ENCODE data around the gene TASL.

The TASL gene

DNA sequence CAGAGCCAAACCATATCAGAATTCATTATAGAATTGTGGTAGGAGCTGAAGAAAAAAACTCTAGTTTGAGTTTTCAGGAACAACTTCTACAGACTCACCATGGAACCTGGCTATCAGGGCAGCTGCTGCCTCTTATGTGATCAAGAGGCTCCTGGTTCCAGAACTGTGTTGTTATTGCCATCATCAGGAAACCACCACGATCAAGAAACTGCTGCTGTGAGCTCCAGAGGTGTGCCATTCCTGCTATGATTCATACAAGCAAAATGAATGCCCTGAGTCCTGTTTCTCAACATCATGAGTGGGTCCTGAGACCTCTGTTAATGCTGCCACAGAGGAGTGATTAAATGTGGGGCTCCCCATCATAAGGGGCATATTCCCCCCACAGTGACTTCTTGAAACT, 43.7 kb downstream of the TASL start:
- DNase-seq (ENCODE audit: low read depth): no peak
- no peak overlapping the region for H3K4me3 ChIP-seq (ENCODE audit: low read depth, low read length)
- TF ChIP-seq, protein P1, sequence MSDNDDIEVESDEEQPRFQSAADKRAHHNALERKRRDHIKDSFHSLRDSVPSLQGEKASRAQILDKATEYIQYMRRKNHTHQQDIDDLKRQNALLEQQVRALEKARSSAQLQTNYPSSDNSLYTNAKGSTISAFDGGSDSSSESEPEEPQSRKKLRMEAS (IDR thresholded peaks at IDR 0.05; ENCODE audit: low read depth, low read length): no peak
- TF ChIP-seq, protein P2, sequence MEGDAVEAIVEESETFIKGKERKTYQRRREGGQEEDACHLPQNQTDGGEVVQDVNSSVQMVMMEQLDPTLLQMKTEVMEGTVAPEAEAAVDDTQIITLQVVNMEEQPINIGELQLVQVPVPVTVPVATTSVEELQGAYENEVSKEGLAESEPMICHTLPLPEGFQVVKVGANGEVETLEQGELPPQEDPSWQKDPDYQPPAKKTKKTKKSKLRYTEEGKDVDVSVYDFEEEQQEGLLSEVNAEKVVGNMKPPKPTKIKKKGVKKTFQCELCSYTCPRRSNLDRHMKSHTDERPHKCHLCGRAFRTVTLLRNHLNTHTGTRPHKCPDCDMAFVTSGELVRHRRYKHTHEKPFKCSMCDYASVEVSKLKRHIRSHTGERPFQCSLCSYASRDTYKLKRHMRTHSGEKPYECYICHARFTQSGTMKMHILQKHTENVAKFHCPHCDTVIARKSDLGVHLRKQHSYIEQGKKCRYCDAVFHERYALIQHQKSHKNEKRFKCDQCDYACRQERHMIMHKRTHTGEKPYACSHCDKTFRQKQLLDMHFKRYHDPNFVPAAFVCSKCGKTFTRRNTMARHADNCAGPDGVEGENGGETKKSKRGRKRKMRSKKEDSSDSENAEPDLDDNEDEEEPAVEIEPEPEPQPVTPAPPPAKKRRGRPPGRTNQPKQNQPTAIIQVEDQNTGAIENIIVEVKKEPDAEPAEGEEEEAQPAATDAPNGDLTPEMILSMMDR (IDR thresholded peaks at IDR 0.05; ENCODE audit: low read depth, low read length): no peak
- TF ChIP-seq MYC (IDR thresholded peaks at IDR 0.05; ENCODE audit: low read depth, low read length): no peak
- TF ChIP-seq POLR2A (IDR thresholded peaks at IDR 0.05; ENCODE audit: extremely low read depth, insufficient read length): no peak

DNA sequence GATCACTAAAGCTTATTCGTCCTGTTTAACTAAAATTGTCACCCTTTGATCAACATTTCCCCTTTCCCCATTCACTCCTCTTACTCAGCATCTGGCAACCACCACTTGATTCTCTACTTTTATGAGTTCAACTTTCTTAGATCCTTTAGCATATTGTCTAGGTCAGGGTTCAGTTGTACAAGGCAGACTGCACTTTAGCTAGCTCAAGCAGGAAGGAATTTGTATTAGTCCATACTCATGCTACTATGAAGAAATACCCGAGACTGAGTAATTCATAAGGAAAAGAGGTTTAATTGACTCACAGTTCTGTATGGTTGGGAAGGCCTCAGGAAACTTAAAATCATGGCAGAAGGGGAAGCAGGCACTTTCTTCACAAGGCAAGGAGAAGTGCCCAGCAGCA, 44.3 kb downstream of the TASL start:
- TF ChIP-seq, protein P1 (IDR thresholded peaks at IDR 0.05; ENCODE audit: low read depth, low read length): no peak
- TF ChIP-seq POLR2A (IDR thresholded peaks at IDR 0.05; ENCODE audit: extremely low read depth, insufficient read length) (no peak), MYC (IDR thresholded peaks at IDR 0.05; ENCODE audit: low read depth, low read length) (no peak)
- TF ChIP-seq, protein P2 (IDR thresholded peaks at IDR 0.05; ENCODE audit: low read depth, low read length): no peak
- no peak overlapping the region for H3K4me3 ChIP-seq (ENCODE audit: low read depth, low read length)
- DNase-seq (ENCODE audit: low read depth): no peak

DNA sequence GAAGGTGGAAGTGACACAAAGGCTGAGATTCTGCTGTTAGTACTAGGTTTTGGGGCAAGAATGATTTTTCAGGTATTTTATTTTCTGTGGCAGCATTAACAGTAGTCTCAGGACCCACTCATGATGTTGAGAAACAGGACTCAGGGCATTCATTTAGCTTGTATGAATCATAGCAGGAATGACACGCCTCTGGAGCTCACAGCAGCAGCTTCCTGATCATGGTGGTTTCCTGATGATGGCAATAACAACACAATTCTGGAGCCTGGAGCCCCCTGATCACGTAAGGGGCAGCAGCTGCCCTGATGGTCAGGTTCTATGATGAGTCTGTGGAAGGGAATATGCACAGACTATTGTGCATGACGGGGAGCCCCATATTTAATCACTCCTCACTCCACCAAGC, 47.0 kb downstream of the TASL start:
- no peak for DNase-seq (ENCODE audit: low read depth)
- TF ChIP-seq, protein P2 (IDR thresholded peaks at IDR 0.05; ENCODE audit: low read depth, low read length): no peak
- no peak for TF ChIP-seq POLR2A (IDR thresholded peaks at IDR 0.05; ENCODE audit: extremely low read depth, insufficient read length)
- TF ChIP-seq, protein P1 (IDR thresholded peaks at IDR 0.05; ENCODE audit: low read depth, low read length): no peak
- TF ChIP-seq MYC (IDR thresholded peaks at IDR 0.05; ENCODE audit: low read depth, low read length): no peak
- H3K4me3 ChIP-seq (ENCODE audit: low read depth, low read length): no peak overlapping the region

DNA sequence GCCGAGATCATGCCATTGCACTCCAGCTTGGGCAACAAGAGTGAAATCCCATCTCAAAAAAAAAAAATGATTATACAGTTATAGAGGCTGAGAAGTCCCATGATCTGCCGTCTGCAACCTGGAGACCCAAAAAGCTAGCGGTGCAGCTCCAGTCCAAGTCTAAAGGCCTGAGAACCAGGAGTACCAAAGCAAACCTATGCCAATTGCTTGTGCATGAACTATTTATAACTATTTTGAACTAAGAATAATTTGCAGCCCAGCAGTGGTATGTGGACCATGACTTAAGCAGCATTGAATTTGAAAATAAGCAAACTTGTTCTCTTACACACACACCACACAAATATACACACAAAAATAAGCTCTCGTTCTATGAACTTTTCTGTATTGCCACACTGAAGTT, 51.8 kb downstream of the TASL start:
- TF ChIP-seq, protein P1 (IDR thresholded peaks at IDR 0.05; ENCODE audit: low read depth, low read length): no peak
- TF ChIP-seq MYC (IDR thresholded peaks at IDR 0.05; ENCODE audit: low read depth, low read length): no peak
- TF ChIP-seq, protein P2 (IDR thresholded peaks at IDR 0.05; ENCODE audit: low read depth, low read length): no peak
- DNase-seq (ENCODE audit: low read depth): no peak
- no peak overlapping the region for H3K4me3 ChIP-seq (ENCODE audit: low read depth, low read length)

DNA sequence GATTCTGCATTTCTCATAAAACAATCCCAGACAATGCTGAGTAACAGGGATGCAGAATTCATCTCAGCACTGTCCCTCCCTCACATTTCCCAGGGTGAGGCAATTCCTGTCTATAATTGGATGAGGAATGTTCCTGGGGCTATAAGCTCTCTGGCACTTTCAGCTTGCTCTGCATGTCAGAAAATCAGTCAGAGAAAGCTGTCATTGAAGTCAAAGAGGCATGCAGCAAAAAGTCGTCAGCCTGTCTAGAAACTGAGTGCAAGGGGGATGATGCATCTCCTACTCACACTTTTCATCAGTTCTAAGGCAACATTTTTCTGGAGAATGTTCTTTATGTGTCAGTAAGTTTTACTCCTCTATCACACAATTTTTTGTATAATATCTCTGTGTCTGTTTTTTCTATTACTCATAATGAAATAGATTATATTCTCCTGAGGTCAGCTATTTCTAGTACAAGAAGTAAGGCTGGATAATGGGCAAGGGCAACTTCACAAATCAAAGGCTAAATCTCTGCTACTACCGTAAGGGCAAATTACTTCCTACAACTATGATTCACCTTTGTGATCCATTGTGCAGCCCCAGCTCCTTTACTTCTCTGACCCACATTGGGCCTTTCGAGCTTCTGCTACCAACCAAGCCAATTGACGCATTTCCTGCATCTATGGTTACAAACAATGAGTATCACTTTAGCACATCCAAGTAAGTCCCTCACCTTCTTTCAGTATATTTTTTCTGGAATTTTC, 56.0 kb downstream of the TASL start:
- no peak for DNase-seq (ENCODE audit: low read depth)

More for the DNA sequence above, 56.0 kb downstream of the TASL start:
- TF ChIP-seq MYC (IDR thresholded peaks at IDR 0.05; ENCODE audit: low read depth, low read length) (no peak), POLR2A (IDR thresholded peaks at IDR 0.05; ENCODE audit: extremely low read depth, insufficient read length) (no peak)
- TF ChIP-seq, protein P1 (IDR thresholded peaks at IDR 0.05; ENCODE audit: low read depth, low read length): no peak
- TF ChIP-seq, protein P2 (IDR thresholded peaks at IDR 0.05; ENCODE audit: low read depth, low read length): no peak
- no peak overlapping the region for H3K4me3 ChIP-seq (ENCODE audit: low read depth, low read length)

Data from NB4 (cell line).